GM18870 (cell line): Measurements from ENCODE around the gene KLB.
"Not testable (repeated sequence)": the region's sequence is repeated elsewhere in the genome, so short reads cannot be mapped to it uniquely, and the experiment has no call there.

ENCODE experiments used
- ATAC-seq: cut with Tn5 transposase; IDR thresholded peaks from one replicate; pipeline ENCODE4 v1.9.1; 2021; ENCODE audit warnings: moderate library complexity; ENCODE audit not compliant: unreplicated experiment

KLB gene

GRCh38 chr4:39406763-39407583 is at the start of gene KLB:
KLB (plus strand) TSS chr4:39406930; CDS start chr4:39406950, 20 bp downstream.
- ATAC-seq = no peak

- no peak for ATAC-seq
Measured at GRCh38 chr4:39357002-39357401, 49.7 kb upstream of the KLB start.

- not testable (repeated sequence) for ATAC-seq
Measured at GRCh38 chr4:39360611-39361010, 46.1 kb upstream of the KLB start.

- ATAC-seq = no peak
Measured at GRCh38 chr4:39362827-39363226, 43.9 kb upstream of the KLB start.

GRCh38 chr4:39363773-39364393 is 42.8 kb upstream of the KLB start:
- ATAC-seq = peak; percentile 48

- ATAC-seq = no peak
Measured at GRCh38 chr4:39365360-39365759, 41.4 kb upstream of the KLB start.

- ATAC-seq = peak; percentile 49
Measured at GRCh38 chr4:39365830-39366771, 40.6 kb upstream of the KLB start, which contains the start of gene RFC1. RFC1 (minus strand) TSS chr4:39366362; CDS start chr4:39366241, 121 bp downstream.

GRCh38 chr4:39367166-39367565 is 39.6 kb upstream of the KLB start:
- ATAC-seq = no peak

GRCh38 chr4:39369301-39369700 is 37.4 kb upstream of the KLB start:
- no peak for ATAC-seq

- ATAC-seq = not testable (repeated sequence)
Measured at GRCh38 chr4:39371209-39371608, 35.5 kb upstream of the KLB start.

GRCh38 chr4:39375478-39375877 is 31.3 kb upstream of the KLB start:
- ATAC-seq = no peak

GRCh38 chr4:39383690-39384089 is 23.0 kb upstream of the KLB start:
- ATAC-seq = no peak

- ATAC-seq = no peak
Measured at GRCh38 chr4:39384563-39384962, 22.2 kb upstream of the KLB start.

- no peak for ATAC-seq
Measured at GRCh38 chr4:39390603-39391002, 16.1 kb upstream of the KLB start.

GRCh38 chr4:39394706-39395105 is 12.0 kb upstream of the KLB start:
- ATAC-seq = no peak

- ATAC-seq = not testable (repeated sequence)
Measured at GRCh38 chr4:39401640-39402039, 5.1 kb upstream of the KLB start.

GRCh38 chr4:39407584-39407885 is 805 bp downstream of the KLB start:
- no peak for ATAC-seq

GRCh38 chr4:39410415-39410814 is 3.7 kb downstream of the KLB start:
- no peak for ATAC-seq

GRCh38 chr4:39411561-39411960 is 4.8 kb downstream of the KLB start:
- ATAC-seq = not testable (repeated sequence)

- no peak for ATAC-seq
Measured at GRCh38 chr4:39415678-39416283, 9.1 kb downstream of the KLB start.

GRCh38 chr4:39422247-39422646 is 15.5 kb downstream of the KLB start:
- ATAC-seq = no peak
